ENCODE data around the gene NMNAT1. TPM values are rescaled to one million over a fixed set of nuclear protein-coding genes. Genes with fewer than 3 reads are reported as not detected.

Gene NMNAT1
- total and polyA plus RNA-seq, 2 of the 8 experiments (the other 6 are each of a cell fraction or from before 2014, with no cell fraction given) = 2.0 to 2.5 TPM

GRCh38 chr1:10019561-10019960, 76.3 kb downstream of the NMNAT1 start:
- Histone ChIP-seq H3K18ac (ENCODE audit: extremely low read depth, low read length) (no peak overlapping the region), H2BK12ac (ENCODE audit: low read depth, low read length) (no peak overlapping the region), H3K56ac (replicated peaks; ENCODE audit: insufficient read length, low read depth, low read length) (no peak overlapping the region), H3K14ac (ENCODE audit: insufficient read length) (no peak overlapping the region), H2AK5ac (ENCODE audit: low read depth, low read length) (no peak overlapping the region), H3K4ac (replicated peaks; ENCODE audit: insufficient read length, low read depth, low read length) (no peak overlapping the region), H3K9me3 (ENCODE audit: insufficient read depth in 2 of 2, low read depth in 1 of 2, low read length in 1 of 2) (no peaks in the 10 kb centered on the region), H3K36me3 (ENCODE audit: control insufficient read depth in 2 of 4, insufficient read depth in 4 of 4, low read length in 3 of 4) (no peaks in the 10 kb centered on the region), H3K27me3 (replicated peaks in 1 of 4; ENCODE audit: control insufficient read depth in 3 of 4, extremely low read depth in 1 of 4, insufficient read depth in 3 of 4, low read length in 3 of 4) (no peaks in the 10 kb centered on the region), H3K27ac (ENCODE audit: low read depth, low read length) (no peak overlapping the region), H4K91ac (replicated peaks; ENCODE audit: insufficient read length, low read length) (no peak overlapping the region), H2BK15ac (ENCODE audit: low read length) (no peak overlapping the region), H3K4me3 (ENCODE audit: extremely low read depth in 1 of 4, insufficient read depth in 2 of 4, low read depth in 3 of 4, low read length in 4 of 4) (no peak overlapping the region), H3K79me1 (ENCODE audit: low read depth, low read length) (no peaks in the 10 kb centered on the region), H4K8ac (ENCODE audit: extremely low read depth, insufficient read depth, low read length) (no peak overlapping the region), H3K9ac (replicated peaks in 1 of 4; ENCODE audit: extremely low read depth in 1 of 4, low read depth in 3 of 4, low read length in 3 of 4) (no peak overlapping the region), H2BK120ac (replicated peaks; ENCODE audit: low read depth, low read length) (no peak overlapping the region), H3K79me2 (ENCODE audit: control insufficient read depth in 1 of 2, insufficient read depth in 2 of 2, low read length in 2 of 2) (no peaks in the 10 kb centered on the region), H3K4me2 (ENCODE audit: insufficient read depth in 1 of 2, low read depth in 2 of 2, low read length in 2 of 2) (no peak overlapping the region), H2BK5ac (ENCODE audit: low read depth, low read length) (no peak overlapping the region), H2AFZ (ENCODE audit: low read length) (no peak overlapping the region), H3K4me1 (replicated peaks in 1 of 4; ENCODE audit: control insufficient read depth in 3 of 4, insufficient read depth in 4 of 4, low read length in 3 of 4) (no peaks in the 10 kb centered on the region), H3K23ac (ENCODE audit: insufficient read length) (no peak overlapping the region), H4K5ac (ENCODE audit: insufficient read length, low read depth, low read length) (no peak overlapping the region), H2BK20ac (ENCODE audit: low read length) (no peak overlapping the region), H3K23me2 (ENCODE audit: low read depth, low read length) (no peaks in the 10 kb centered on the region), H4K20me1 (replicated peaks in 1 of 2; ENCODE audit: control insufficient read depth in 1 of 2, insufficient read depth in 2 of 2, low read length in 2 of 2) (no peaks in the 10 kb centered on the region)
- DNase-seq (ENCODE audit: low read depth in 1 of 2, low spot score in 2 of 2) (no peak), FAIRE-seq (no peak)
- ChIA-PET CTCF (ENCODE audit: partially characterized antibody) (interaction anchor here (0.6 kb wide), 1 partner anchor 72 kb away, joined by 3 read pairs; no protein-coding TSS in a partner anchor), POLR2A (ENCODE audit: partially characterized antibody) (no interaction called here)
- TF ChIP-seq FOSL1 (IDR thresholded peaks at IDR 0.05; ENCODE audit: insufficient read depth, low read depth, low read length) = no peak
- TF ChIP-seq E2F6 (IDR thresholded peaks at IDR 0.05) = no peak
- TF ChIP-seq CBX8 (IDR thresholded peaks at IDR 0.05; ENCODE audit: borderline replicate concordance, low read depth, low read length) = no peak

Data from H1 (cell line).